IMR-90 (cell line): ENCODE results near the gene ABCB10. TPM values are rescaled to one million over a fixed set of nuclear protein-coding genes. Genes with fewer than 3 reads are reported as not detected.

Experiments
- ATAC-seq: fragments of 200-7000 bp; cut with Tn5 transposase; 2 replicates; pipeline ENCODE4 v1.9.1; 2020; ENCODE audit warnings: low read depth, mild to moderate bottlenecking, moderate library complexity
- BruUV-seq: library from RNA; stranded (reverse); fragments of 400-500 nt; replicated peaks from 2 replicates; lab custom pipeline; 2021; lab: Mats Ljungman, UMichigan
- CTCF ChIA-PET: fragments of 300-600 bp; formaldehyde crosslinking; extraction: SDS; loops from one replicate; lab custom pipeline; 2021; ENCODE audit warnings: antibody characterized with exemption; lab: Yijun Ruan, JAX
- POLR2A ChIA-PET: fragments of 300-600 bp; sonication (Branson Sonifier 250); formaldehyde crosslinking; loops from one replicate; lab custom pipeline; 2022; ENCODE audit warnings: antibody characterized with exemption; ENCODE audit not compliant: unreplicated experiment; lab: Charles Lee
- DNase-seq: peaks from one replicate; pipeline ENCODE4 v3.0.0; 2013
- H2AFZ ChIP-seq: replicated peaks from 2 replicates; pipeline ENCODE3; 2013; ENCODE audit warnings: low read length, mild to moderate bottlenecking; ENCODE audit not compliant: poor library complexity
- H2AK5ac ChIP-seq: 2 replicates; pipeline ENCODE4 v1.6.1; 2013; ENCODE audit warnings: low read depth, low read length, inconsistent platforms
- H2AK9ac ChIP-seq: replicated peaks from 2 replicates; pipeline ENCODE3; 2013; ENCODE audit warnings: mild to moderate bottlenecking, low read depth, low read length, moderate library complexity; ENCODE audit not compliant: poor library complexity
- H2BK120ac ChIP-seq: 2 replicates; pipeline ENCODE4 v1.6.1; 2013; ENCODE audit warnings: low read depth, low read length, inconsistent platforms
- H2BK15ac ChIP-seq: 3 replicates; pipeline ENCODE4 v1.6.1; 2013; ENCODE audit warnings: low read depth, low read length, inconsistent platforms
- H2BK20ac ChIP-seq: 2 replicates; pipeline ENCODE4 v1.6.1; 2013; ENCODE audit warnings: low read depth, mild to moderate bottlenecking, inconsistent platforms, low read length, moderate library complexity
- H2BK5ac ChIP-seq: 2 replicates; pipeline ENCODE4 v1.6.1; 2013; ENCODE audit warnings: mild to moderate bottlenecking, low read depth, low read length, inconsistent platforms; ENCODE audit not compliant: poor library complexity, severe bottlenecking
- H3K14ac ChIP-seq: replicated peaks from 2 replicates; pipeline ENCODE4 v1.6.1; 2013; ENCODE audit warnings: low read depth, low read length, inconsistent platforms
- H3K18ac ChIP-seq: 2 replicates; pipeline ENCODE4 v1.6.1; 2013; ENCODE audit warnings: low read depth, low read length, control low read depth
- H3K23ac ChIP-seq: 2 replicates; pipeline ENCODE4 v1.6.1; 2013; ENCODE audit warnings: low read depth, low read length, inconsistent platforms
- H3K27ac ChIP-seq: 2 replicates; pipeline ENCODE4 v1.5.1; 2013; ENCODE audit warnings: mild to moderate bottlenecking, control low read depth, low read length; ENCODE audit not compliant: insufficient read depth
- H3K27me3 ChIP-seq: 2 replicates; pipeline ENCODE4 v1.6.1; 2013; ENCODE audit warnings: low read length; ENCODE audit not compliant: control insufficient read depth, insufficient read depth
- H3K36me3 ChIP-seq: 2 replicates; pipeline ENCODE4 v1.6.1; 2013; ENCODE audit warnings: low read length, mixed read lengths; ENCODE audit not compliant: control insufficient read depth, insufficient read depth
- H3K4ac ChIP-seq: 2 replicates; pipeline ENCODE4 v1.6.1; 2013; ENCODE audit warnings: low read depth, low read length, inconsistent platforms
- H3K4me1 ChIP-seq: 2 replicates; pipeline ENCODE4 v1.6.1; 2013; ENCODE audit warnings: low read length, mixed read lengths; ENCODE audit not compliant: control insufficient read depth, insufficient read depth
- H3K4me2 ChIP-seq: 2 replicates; pipeline ENCODE4 v1.6.1; 2013; ENCODE audit warnings: low read depth, mild to moderate bottlenecking, control low read depth, low read length, moderate library complexity
- H3K4me3 ChIP-seq: 2 replicates; pipeline ENCODE4 v1.5.1; 2013; ENCODE audit warnings: low read depth, mild to moderate bottlenecking, control low read depth, low read length, moderate library complexity; ENCODE audit not compliant: insufficient read depth
- H3K56ac ChIP-seq: 2 replicates; pipeline ENCODE4 v1.6.1; 2013; ENCODE audit warnings: low read length, inconsistent platforms; ENCODE audit not compliant: insufficient read depth; ENCODE audit errors: extremely low read depth
- H3K79me1 ChIP-seq, 2 experiments: 2 replicates each; pipeline ENCODE4 v1.6.1; 2013; ENCODE audit warnings: low read length in 2 of 2, inconsistent platforms in 1 of 2, low read depth in 1 of 2
- H3K9ac ChIP-seq: 2 replicates; pipeline ENCODE4 v1.6.1; 2013; ENCODE audit warnings: low read depth, low read length, control low read depth
- H3K9me1 ChIP-seq: 2 replicates; pipeline ENCODE4 v1.6.1; 2013; ENCODE audit warnings: low read length, inconsistent platforms; ENCODE audit not compliant: insufficient read depth
- H3K9me3 ChIP-seq: 2 replicates; pipeline ENCODE4 v1.6.1; 2013; ENCODE audit warnings: low read length; ENCODE audit not compliant: control insufficient read depth, insufficient read depth
- H4K20me1 ChIP-seq: 2 replicates; pipeline ENCODE4 v1.6.1; 2013; ENCODE audit warnings: low read length, inconsistent platforms; ENCODE audit not compliant: insufficient read depth
- H4K5ac ChIP-seq: 2 replicates; pipeline ENCODE4 v1.6.1; 2013; ENCODE audit warnings: mild to moderate bottlenecking, low read depth, low read length, control low read depth
- H4K8ac ChIP-seq, 2 experiments: 2 replicates each; pipeline ENCODE4 v1.6.1; 2013; ENCODE audit warnings: low read depth in 2 of 2, low read length in 2 of 2, control low read depth in 1 of 2, inconsistent platforms in 1 of 2
- H4K91ac ChIP-seq: 2 replicates; pipeline ENCODE4 v1.6.1; 2013; ENCODE audit warnings: low read depth, low read length, inconsistent platforms; ENCODE audit not compliant: insufficient read depth
- BHLHE40 ChIP-seq: fragments of 150-350 bp; IDR thresholded peaks from 2 replicates; pipeline ENCODE4 v1.6.1; 2016; ENCODE audit warnings: mild to moderate bottlenecking, low read depth, low read length
- CEBPB ChIP-seq: IDR thresholded peaks from 2 replicates; pipeline ENCODE4 v1.6.1; 2012; ENCODE audit warnings: low read depth, low read length, improper control_type of control experiment
- CHD1 ChIP-seq: IDR thresholded peaks from 2 replicates; pipeline ENCODE4 v1.6.1; 2012; ENCODE audit warnings: low read depth, low read length, improper control_type of control experiment
- ELK1 ChIP-seq: fragments of 150-350 bp; IDR thresholded peaks from 2 replicates; pipeline ENCODE4 v1.6.1; 2016; ENCODE audit warnings: low read depth, mild to moderate bottlenecking, low read length, moderate library complexity, borderline replicate concordance
- MAZ ChIP-seq: IDR thresholded peaks from 2 replicates; pipeline ENCODE4 v1.6.1; 2012; ENCODE audit warnings: low read depth, mild to moderate bottlenecking, low read length, improper control_type of control experiment, moderate library complexity, borderline replicate concordance
- MXI1 ChIP-seq: IDR thresholded peaks from 2 replicates; pipeline ENCODE4 v1.6.1; 2012; ENCODE audit warnings: low read depth, mild to moderate bottlenecking, low read length, moderate library complexity, borderline replicate concordance
- NFE2L2 ChIP-seq: fragments of 150-350 bp; IDR thresholded peaks from 2 replicates; pipeline ENCODE4 v1.6.1; 2016; ENCODE audit warnings: low read depth, mild to moderate bottlenecking, low read length
- SMC3 ChIP-seq: fragments of 150-350 bp; IDR thresholded peaks from 2 replicates; pipeline ENCODE4 v1.6.1; 2016; ENCODE audit warnings: low read depth, mild to moderate bottlenecking, antibody characterized with exemption, low read length, moderate library complexity
- WGBS, 2 experiments: methylation state at CpG; one replicate each; pipeline versions ENCODE4 v1.1.5 to v1.1.7; 2013; ENCODE audit warnings: missing lambda C conversion rate in 2 of 2; ENCODE audit not compliant: insufficient read length in 1 of 2; ENCODE audit errors: extremely low coverage in 2 of 2; 5-methylcytosine and 5-hydroxymethylcytosine counted together
- dilution Hi-C: fragments of 300-500 bp; cut with HindIII; formaldehyde crosslinking; loops from one replicate; pipeline ENCODE4 v1.14.3; 2018; ENCODE audit warnings: low sequenced_read_pairs; ENCODE audit not compliant: unreplicated experiment
- in situ Hi-C: fragments of 300-500 bp; cut with MboI; formaldehyde crosslinking; loops from 3 replicates; pipeline ENCODE4 v1.14.3; 2019; ENCODE audit warnings: low sequenced_read_pairs, inconsistent platforms, mixed read lengths
- intact Hi-C: fragments of 100-400 bp; cut with micrococcal nuclease; formaldehyde crosslinking; loops from 2 replicates; pipeline ENCODE4 v1.10.0; 2022
- polyA plus RNA-seq, 3 experiments: library from polyadenylated mRNA; depleted of rRNA; stranded (reverse); fragments of >200 nt; gene quantifications; 2 replicates each; pipeline ENCODE4 v1.2.3, GENCODE V29; 2012; ENCODE audit warnings: low replicate concordance in 1 of 3
- total RNA-seq: library from RNA; depleted of rRNA; stranded (reverse); fragments of >200 nt; gene quantifications from 2 replicates; pipeline ENCODE4 v1.2.3, GENCODE V29; 2012

Gene ABCB10
- total and polyA plus RNA-seq, 2 of the 4 experiments (the other 2 are of a cell fraction), result 6.5 to 10.9 TPM

DNA sequence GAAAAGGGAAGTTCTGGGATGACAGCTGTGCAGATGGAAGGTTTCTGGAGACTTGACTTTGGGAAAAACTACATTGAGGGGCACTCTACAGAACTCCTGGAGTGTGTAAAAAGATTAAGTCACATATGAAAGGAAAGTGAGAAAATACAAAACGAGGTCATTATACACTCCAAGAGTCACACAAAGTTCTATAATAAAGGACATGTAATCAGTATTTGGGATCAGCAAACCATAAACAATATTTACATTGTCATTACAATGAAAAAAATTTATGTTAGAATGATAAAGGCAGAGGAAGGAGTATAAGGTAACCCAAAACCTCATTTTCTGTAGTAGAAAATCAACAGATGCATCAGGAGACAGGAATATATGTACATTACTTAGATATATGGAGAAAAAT lies 73.2 kb downstream of the ABCB10 start:
- H2BK15ac ChIP-seq, result no peak overlapping the region
- BruUV-seq, result no TSS peak
- no peak overlapping the region for H3K4ac ChIP-seq
- H3K14ac ChIP-seq, result no peak overlapping the region
- CTCF ChIA-PET, result interaction anchor here (0.6 kb wide), 1 partner anchor 752 kb away, joined by 3 read pairs; no protein-coding TSS in a partner anchor
- peaks cover 0 to 6% of the 10 kb centered on the region in 2 experiments; a peak in 1 of 4 replicates for H3K79me1 ChIP-seq
- no peak overlapping the region for H4K91ac ChIP-seq
- no peak for DNase-seq
- no peaks in the 10 kb centered on the region for H3K9me1 ChIP-seq
- H4K5ac ChIP-seq, result no peak overlapping the region
- TF ChIP-seq NFE2L2 (no peak), MXI1 (no peak), BHLHE40 (no peak), CHD1 (no peak), SMC3 (no peak), ELK1 (no peak), MAZ (no peak), CEBPB (no peak)
- no peak overlapping the region for H3K56ac ChIP-seq
- no peaks in the 10 kb centered on the region for H3K4me1 ChIP-seq
- no peaks in the 10 kb centered on the region; the same call in 1 of the 2 replicates for H4K20me1 ChIP-seq
- H2BK120ac ChIP-seq, result no peak overlapping the region
- no peaks in the 10 kb centered on the region for H3K27me3 ChIP-seq
- no peak overlapping the region for H3K4me3 ChIP-seq
- in situ Hi-C loops, result no loop called here
- H2BK20ac ChIP-seq, result no peak overlapping the region
- H2AFZ ChIP-seq, result no peak overlapping the region
- dilution Hi-C loops, result loop anchor here (25.0 kb wide), 1 partner anchor 223 kb away; the partner anchor contains the start of gene RAB4A
- no peak overlapping the region for H3K27ac ChIP-seq
- H3K9me3 ChIP-seq, result no peaks in the 10 kb centered on the region
- H4K8ac ChIP-seq, result no peak overlapping the region
- no peak overlapping the region for H3K18ac ChIP-seq
- WGBS, 2 experiments, result no CpG with 5 or more reads among the region's 1 CpG
- no peak overlapping the region for H2AK5ac ChIP-seq
- no peak overlapping the region for H3K23ac ChIP-seq
- no peak overlapping the region for H3K4me2 ChIP-seq
- H2BK5ac ChIP-seq, result no peak overlapping the region
- no peak overlapping the region for H2AK9ac ChIP-seq
- POLR2A ChIA-PET, result interaction anchor here (0.6 kb wide), 2 partner anchors 9 to 477 kb away, joined by 3 to 8 read pairs; no protein-coding TSS in a partner anchor
- peaks cover 29% of the 10 kb centered on the region for H3K36me3 ChIP-seq
- ATAC-seq, result no peak
- H3K9ac ChIP-seq, result no peak overlapping the region
- intact Hi-C loops, result no loop called here
